Measurements from ENCODE around the gene PARD3. TPM values are rescaled to one million over a fixed set of nuclear protein-coding genes. Genes with fewer than 3 reads are reported as not detected.

Gene PARD3
- total RNA-seq, 1 experiment from 2014 or later: 55.3 TPM

Small RNAs within 50 kb of the gene (small RNA-seq; reads per million reads assigned to genes)
- gene ELOBP4 (not detected), gene RF00019 (not detected), gene RPL37P18 (not detected)

Data from HT1080 (cell line).